CD14-positive monocyte (primary cell): ENCODE data around the gene TAF11L2. TPM values are rescaled to one million over a fixed set of nuclear protein-coding genes. Genes with fewer than 3 reads are reported as not detected.
"Not testable (repeated sequence)": the region's sequence is repeated elsewhere in the genome, so short reads cannot be mapped to it uniquely, and the experiment has no call there.

Experiments used
- DNase-seq, 3 donors: peaks; one replicate each; pipeline ENCODE4 v3.0.0-alpha.2; 2011 to 2022
- H2AFZ ChIP-seq: 2 replicates; pipeline ENCODE4 v1.6.0; 2012; ENCODE audit warnings: mild to moderate bottlenecking, low read depth, low read length, inconsistent platforms; ENCODE audit not compliant: insufficient read depth, poor library complexity, severe bottlenecking
- H3K27ac ChIP-seq, 2 donors: 1 replicate in 1 of 2; 2 replicates in 1 of 2; pipeline ENCODE4 v1.5.1; 2012 to 2013; ENCODE audit warnings: low read length in 2 of 2, control low read depth in 1 of 2, inconsistent platforms in 1 of 2, low read depth in 1 of 2, mild to moderate bottlenecking in 1 of 2
- H3K27me3 ChIP-seq, 2 donors: one replicate each; pipeline versions ENCODE4 v1.6.0 to v1.6.1; 2011 to 2013; ENCODE audit warnings: low read length in 2 of 2; ENCODE audit not compliant: control insufficient read depth in 2 of 2, insufficient read depth in 2 of 2
- H3K36me3 ChIP-seq, 2 donors: replicated peaks in 1 of 2; 1 replicate in 1 of 2; 2 replicates in 1 of 2; pipeline versions ENCODE4 v1.5.1 to v1.6.1; 2012 to 2013; ENCODE audit warnings: low read length in 2 of 2, control low read depth in 1 of 2, inconsistent platforms in 1 of 2, mild to moderate bottlenecking in 1 of 2; ENCODE audit not compliant: insufficient read depth in 2 of 2, control insufficient read depth in 1 of 2
- H3K4me1 ChIP-seq, 2 donors: 1 replicate in 1 of 2; 2 replicates in 1 of 2; pipeline versions ENCODE4 v1.5.1 to v1.6.1; 2012 to 2013; ENCODE audit warnings: low read length in 2 of 2, control low read depth in 1 of 2, inconsistent platforms in 1 of 2, mild to moderate bottlenecking in 1 of 2, moderate library complexity in 1 of 2; ENCODE audit not compliant: insufficient read depth in 2 of 2, control insufficient read depth in 1 of 2
- H3K4me2 ChIP-seq: replicated peaks from 2 replicates; pipeline ENCODE3; 2012; ENCODE audit warnings: low read length, moderate library complexity, mild to moderate bottlenecking; ENCODE audit not compliant: poor library complexity, severe bottlenecking; ENCODE audit errors: extremely low read depth
- H3K4me3 ChIP-seq, 3 experiments: fragments of 200-600 bp in 1 of 3; sonication (generic) in 1 of 3; replicated peaks in 1 of 3; 1 replicate in 2 of 3; 2 replicates in 1 of 3; pipeline ENCODE4 v1.5.1; 2011 to 2013; ENCODE audit warnings: low read length in 3 of 3, mild to moderate bottlenecking in 3 of 3, control low read depth in 2 of 3, low read depth in 2 of 3, inconsistent platforms in 1 of 3, moderate library complexity in 1 of 3
- H3K79me2 ChIP-seq: 2 replicates; pipeline ENCODE4 v1.6.0; 2012; ENCODE audit warnings: mild to moderate bottlenecking, control low read depth, inconsistent platforms, low read length, moderate library complexity; ENCODE audit not compliant: insufficient read depth
- H3K9ac ChIP-seq: 2 replicates; pipeline ENCODE4 v1.6.0; 2017; ENCODE audit warnings: low read length, mild to moderate bottlenecking; ENCODE audit not compliant: insufficient read depth, poor library complexity, severe bottlenecking
- H3K9me3 ChIP-seq, 2 donors: replicated peaks in 1 of 2; 1 replicate in 1 of 2; 2 replicates in 1 of 2; pipeline versions ENCODE4 v1.5.1 to v1.6.1; 2012 to 2013; ENCODE audit warnings: low read length in 2 of 2, control low read depth in 1 of 2; ENCODE audit not compliant: control insufficient read depth in 1 of 2, insufficient read depth in 1 of 2
- H4K20me1 ChIP-seq: 2 replicates; pipeline ENCODE4 v1.6.0; 2012; ENCODE audit warnings: mild to moderate bottlenecking, low read length, control low read depth, moderate library complexity; ENCODE audit not compliant: insufficient read depth
- H3K27ac Mint-ChIP-seq, 7 donors: one replicate each; pipeline ENCODE4 v1.8.0; 2020; ENCODE audit warnings: mild to moderate bottlenecking in 7 of 7, mixed read lengths in 7 of 7, moderate library complexity in 6 of 7, inconsistent platforms in 2 of 7
- H3K27me3 Mint-ChIP-seq, 3 donors: one replicate each; pipeline ENCODE4 v1.8.0; 2021 to 2022; ENCODE audit warnings: low read depth in 3 of 3, mild to moderate bottlenecking in 3 of 3, mixed read lengths in 3 of 3, moderate library complexity in 3 of 3, inconsistent platforms in 1 of 3
- H3K36me3 Mint-ChIP-seq, 2 donors: one replicate each; pipeline ENCODE4 v1.8.0; 2020; ENCODE audit warnings: mixed read lengths in 2 of 2, inconsistent platforms in 1 of 2, mild to moderate bottlenecking in 1 of 2
- H3K4me1 Mint-ChIP-seq: one replicate; pipeline ENCODE4 v1.8.0; 2020; ENCODE audit warnings: mild to moderate bottlenecking, mixed read lengths
- H3K4me3 Mint-ChIP-seq, 2 donors: one replicate each; pipeline ENCODE4 v1.8.0; 2020; ENCODE audit warnings: mild to moderate bottlenecking in 2 of 2, mixed read lengths in 2 of 2, moderate library complexity in 1 of 2
- H3K9me3 Mint-ChIP-seq, 7 donors: one replicate each; pipeline ENCODE4 v1.8.0; 2020 to 2022; ENCODE audit warnings: mixed read lengths in 7 of 7, mild to moderate bottlenecking in 6 of 7, moderate library complexity in 6 of 7, inconsistent platforms in 2 of 7
- CTCF ChIP-seq: fragments of 200-600 bp; IDR thresholded peaks from one replicate; pipeline ENCODE4 v1.8.0; 2022; ENCODE audit warnings: antibody characterized with exemption, mild to moderate bottlenecking
- WGBS: methylation state at CpG from one replicate; pipeline ENCODE4 v1.1.5; 2013; ENCODE audit warnings: missing lambda C conversion rate; ENCODE audit not compliant: insufficient coverage; 5-methylcytosine and 5-hydroxymethylcytosine counted together
- intact Hi-C, 2 donors: fragments of 100-400 bp; cut with micrococcal nuclease; formaldehyde crosslinking; loops; one replicate each; pipeline versions ENCODE4 v1.15.0 to v1.15.1; 2023
- polyA minus RNA-seq: library from RNA; depleted of rRNA, polyadenylated mRNA; stranded (reverse); fragments of >200 nt; gene quantifications from 2 replicates; pipeline ENCODE4 v1.2.3, GENCODE V29; 2012
- polyA plus RNA-seq, 3 donors: library from polyadenylated mRNA; depleted of rRNA in 1 of 3; unstranded in 2 of 3; stranded (reverse) in 1 of 3; fragments of 300-500 nt in 2 of 3; fragments of >200 nt in 1 of 3; fragmentation: Illumina TruSeq in 2 of 3; gene quantifications; 1 replicate in 2 of 3; 2 replicates in 1 of 3; pipeline ENCODE4 v1.2.3, GENCODE V29; 2012 to 2021
- total RNA-seq, 12 experiments: library from RNA in 1 of 12; stranded (reverse) in 1 of 12; fragments of 120-200 nt in 1 of 12; gene quantifications; one replicate each; pipeline ENCODE4 v1.2.4 and lab custom pipeline; 2013 to 2026; ENCODE audit warnings: mixed read lengths in 6 of 12, inconsistent platforms in 1 of 12

Gene TAF11L2
- not detected for total RNA-seq (2013)
- polyA plus RNA-seq (not detected), polyA minus RNA-seq (not detected in 2 replicates), total RNA-seq (lab: John Stamatoyannopoulos, UW) (0 to 0.03 (median 0) reads per million in 11 experiments)

GRCh38 chr5:17497931-17498330 is at the start of gene TAF11L2:
TSS of gene TAF11L2 (plus strand) at chr5:17498231.
- H3K9me3 ChIP-seq, H3K27ac Mint-ChIP-seq, H3K4me2 ChIP-seq, H3K36me3 Mint-ChIP-seq, H4K20me1 ChIP-seq, H2AFZ ChIP-seq, H3K4me3 Mint-ChIP-seq, H3K27ac ChIP-seq, DNase-seq, H3K27me3 Mint-ChIP-seq, H3K79me2 ChIP-seq, H3K36me3 ChIP-seq, H3K4me1 ChIP-seq, H3K27me3 ChIP-seq, intact Hi-C loops, H3K4me3 ChIP-seq, H3K9me3 Mint-ChIP-seq, H3K9ac ChIP-seq: not testable (repeated sequence)
- peaks cover 10% of the 10 kb centered on the region for H3K4me1 Mint-ChIP-seq
- 100% methylated on average over 5 of the region's 8 CpGs for WGBS

- Mint-ChIP-seq H3K27me3 (peaks cover 0 to 2% (median 0%) of the 10 kb centered on the region in 3 donors), H3K9me3 (peaks cover 2 to 10% (median 5%) of the 10 kb centered on the region in 7 donors), H3K36me3 (no peaks in the 10 kb centered on the region), H3K4me1 (peaks cover 8% of the 10 kb centered on the region), H3K4me3 (no peak overlapping the region), H3K27ac (no peak overlapping the region)
- H3K9ac ChIP-seq: no peak overlapping the region
- no peak overlapping the region for H2AFZ ChIP-seq
- no peak for TF ChIP-seq CTCF
- intact Hi-C loops: no loop called here
- no peak overlapping the region for H3K4me2 ChIP-seq
- H3K79me2 ChIP-seq: no peaks in the 10 kb centered on the region
- H3K27me3 ChIP-seq: no peaks in the 10 kb centered on the region
- no peak overlapping the region for H3K4me3 ChIP-seq
- H3K9me3 ChIP-seq: peaks cover 0 to under 1% of the 10 kb centered on the region in 2 donors
- peaks cover 3 to 26% of the 10 kb centered on the region in 2 donors for H3K4me1 ChIP-seq
- WGBS: 100% methylated on average over 3 of the region's 3 CpGs
- DNase-seq: no peak
- H3K36me3 ChIP-seq: no peaks in the 10 kb centered on the region
- no peaks in the 10 kb centered on the region for H4K20me1 ChIP-seq
- no peak overlapping the region for H3K27ac ChIP-seq
Measured at GRCh38 chr5:17448877-17449276, 49.2 kb upstream of the TAF11L2 start.
